ENCODE measurements around the gene DZIP1. TPM values are rescaled to one million over a fixed set of nuclear protein-coding genes. Genes with fewer than 3 reads are reported as not detected.

The DZIP1 gene
- total RNA-seq, 4 donors from 2014 or later, result 8.5 to 11.2 (median 9.6) TPM

DNA sequence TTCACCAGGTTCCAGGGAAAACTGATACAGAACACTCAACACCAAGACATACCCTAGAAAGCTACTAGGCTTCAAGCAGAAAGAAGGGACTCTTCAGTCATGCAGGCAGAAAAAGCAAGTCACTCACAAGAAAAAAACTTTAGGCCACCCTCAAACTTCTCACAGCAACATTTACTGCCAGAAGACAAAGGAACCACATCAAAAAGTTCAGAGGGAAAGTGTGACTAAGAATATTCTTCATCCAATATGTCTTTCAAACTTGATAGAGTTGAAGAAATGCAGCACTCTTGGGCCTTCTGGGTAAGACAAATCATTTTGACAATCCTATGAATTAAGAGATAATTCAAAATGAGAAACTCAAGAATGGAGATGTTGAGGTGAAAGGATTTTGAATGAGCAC, 7.7 kb downstream of the DZIP1 start:
- TF ChIP-seq, protein P1, sequence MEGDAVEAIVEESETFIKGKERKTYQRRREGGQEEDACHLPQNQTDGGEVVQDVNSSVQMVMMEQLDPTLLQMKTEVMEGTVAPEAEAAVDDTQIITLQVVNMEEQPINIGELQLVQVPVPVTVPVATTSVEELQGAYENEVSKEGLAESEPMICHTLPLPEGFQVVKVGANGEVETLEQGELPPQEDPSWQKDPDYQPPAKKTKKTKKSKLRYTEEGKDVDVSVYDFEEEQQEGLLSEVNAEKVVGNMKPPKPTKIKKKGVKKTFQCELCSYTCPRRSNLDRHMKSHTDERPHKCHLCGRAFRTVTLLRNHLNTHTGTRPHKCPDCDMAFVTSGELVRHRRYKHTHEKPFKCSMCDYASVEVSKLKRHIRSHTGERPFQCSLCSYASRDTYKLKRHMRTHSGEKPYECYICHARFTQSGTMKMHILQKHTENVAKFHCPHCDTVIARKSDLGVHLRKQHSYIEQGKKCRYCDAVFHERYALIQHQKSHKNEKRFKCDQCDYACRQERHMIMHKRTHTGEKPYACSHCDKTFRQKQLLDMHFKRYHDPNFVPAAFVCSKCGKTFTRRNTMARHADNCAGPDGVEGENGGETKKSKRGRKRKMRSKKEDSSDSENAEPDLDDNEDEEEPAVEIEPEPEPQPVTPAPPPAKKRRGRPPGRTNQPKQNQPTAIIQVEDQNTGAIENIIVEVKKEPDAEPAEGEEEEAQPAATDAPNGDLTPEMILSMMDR (IDR thresholded peaks at IDR 0.05; ENCODE audit: low read depth), result no peak

DNA sequence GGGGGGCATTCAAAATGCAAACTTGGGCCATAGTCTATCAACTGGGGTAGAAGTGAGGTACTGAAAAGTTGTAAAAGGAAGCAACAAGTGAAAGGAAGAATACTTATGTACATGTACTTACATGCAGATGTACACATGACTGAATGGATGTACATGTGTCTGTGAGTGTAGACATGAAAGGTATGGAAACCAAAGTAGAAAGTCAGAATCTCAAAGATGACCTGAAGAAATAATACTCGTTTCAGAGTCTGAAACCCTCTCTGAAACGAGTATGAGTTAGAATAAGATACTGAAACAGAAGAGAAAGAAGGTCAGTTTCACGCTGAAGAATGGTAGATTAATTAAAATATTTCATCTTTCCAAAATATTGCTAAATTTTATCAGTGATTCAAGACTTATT, 13.9 kb downstream of the DZIP1 start:
- TF ChIP-seq, protein P1 (IDR thresholded peaks at IDR 0.05; ENCODE audit: low read depth), result no peak

DNA sequence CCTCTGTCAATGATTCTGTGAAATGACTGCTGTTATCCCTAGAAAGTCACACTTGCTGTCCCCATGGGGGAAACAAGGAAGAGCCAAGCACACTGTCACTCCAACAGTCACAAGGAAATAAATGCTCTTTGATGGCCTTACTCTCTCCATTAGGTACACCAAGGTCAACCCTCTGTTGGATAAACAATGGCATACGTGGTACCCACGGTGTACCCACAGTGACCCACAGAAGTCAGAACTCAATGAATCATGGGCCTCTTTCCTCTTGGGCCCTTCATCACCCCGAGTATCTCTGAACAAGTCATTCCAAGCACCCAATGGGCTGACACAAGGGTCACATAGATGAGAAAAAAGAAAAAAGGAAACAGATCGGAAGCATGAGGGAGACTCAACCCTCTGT, 15.4 kb downstream of the DZIP1 start:
- TF ChIP-seq, protein P1 (IDR thresholded peaks at IDR 0.05; ENCODE audit: low read depth), result no peak

DNA sequence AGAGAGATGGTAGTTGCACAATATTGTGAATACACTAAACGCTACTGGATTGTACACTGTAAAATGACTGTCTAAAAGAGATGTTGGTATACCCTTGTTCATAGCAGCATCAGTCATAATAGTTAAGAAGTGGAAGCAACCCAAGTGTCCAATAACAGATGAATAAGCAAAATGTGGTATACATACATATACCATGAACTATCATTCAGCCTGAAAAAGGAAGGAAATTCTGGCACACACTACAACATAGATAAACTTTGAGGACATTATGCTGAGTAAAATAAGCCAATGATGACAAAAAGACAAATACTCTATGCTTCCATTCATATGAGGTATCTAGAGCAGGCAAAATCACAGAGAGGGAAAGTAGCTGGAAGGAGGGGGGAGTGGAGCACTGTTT, 16.0 kb downstream of the DZIP1 start:
- TF ChIP-seq, protein P1 (IDR thresholded peaks at IDR 0.05; ENCODE audit: low read depth), result no peak

DNA sequence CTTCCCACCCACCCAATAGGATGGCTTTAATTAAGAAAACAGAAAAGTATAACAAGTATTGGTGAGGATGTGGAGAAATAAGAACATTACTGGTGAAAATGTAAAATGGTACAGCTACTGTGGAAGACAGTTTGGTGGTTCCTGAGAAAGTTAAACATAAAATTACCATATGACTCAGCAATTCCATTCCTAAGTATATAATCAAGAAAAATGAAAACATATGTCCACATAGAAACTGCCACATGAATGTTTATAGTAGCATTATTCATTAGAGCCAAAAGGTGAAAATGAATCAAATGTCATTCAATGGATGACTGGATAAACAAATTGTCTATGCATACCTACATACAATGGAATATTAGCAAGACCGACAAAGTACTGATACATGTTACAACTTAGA, 16.9 kb downstream of the DZIP1 start:
- TF ChIP-seq, protein P1 (IDR thresholded peaks at IDR 0.05; ENCODE audit: low read depth), result no peak

DNA sequence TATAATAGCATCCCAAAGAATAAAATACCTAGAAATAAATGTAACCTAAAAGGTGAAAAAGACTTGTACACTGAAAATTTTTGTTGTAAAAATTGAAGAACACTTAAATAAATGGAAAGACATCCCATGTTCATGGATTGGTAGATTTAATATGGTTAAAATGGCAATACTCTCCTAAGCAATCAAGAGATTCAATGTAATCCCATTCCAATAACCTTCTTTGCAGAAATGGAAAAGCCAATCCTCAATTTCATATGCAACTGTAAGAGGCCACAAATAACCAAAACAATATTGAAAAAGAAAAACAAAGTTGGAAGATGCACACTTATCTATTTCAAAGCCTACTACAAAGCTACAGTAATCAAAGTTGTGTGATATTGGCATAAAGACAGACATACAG, 17.7 kb downstream of the DZIP1 start:
- TF ChIP-seq, protein P1 (IDR thresholded peaks at IDR 0.05; ENCODE audit: low read depth), result no peak

DNA sequence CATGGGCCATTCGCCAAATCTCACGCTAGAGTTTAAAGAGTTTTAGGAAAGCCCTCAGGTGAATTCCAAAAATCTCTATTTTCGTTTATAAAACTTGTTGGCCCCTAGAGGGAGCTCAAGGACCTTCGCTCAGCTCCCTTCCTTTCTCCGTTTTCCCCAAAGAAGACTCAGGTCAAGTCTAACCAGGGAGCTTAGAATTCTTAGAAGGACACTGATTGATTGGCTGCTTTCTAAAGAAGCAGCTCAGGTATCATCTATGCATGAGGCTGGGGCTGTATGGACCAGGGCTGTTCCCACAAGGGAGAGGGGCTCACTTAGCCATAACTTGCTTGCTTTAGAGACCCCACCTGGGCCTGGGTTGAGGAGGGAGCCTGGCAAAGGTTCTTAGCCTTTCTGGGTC, 20.5 kb downstream of the DZIP1 start:
- TF ChIP-seq, protein P1 (IDR thresholded peaks at IDR 0.05; ENCODE audit: low read depth), result no peak

All from subcutaneous adipose tissue (tissue), 4 donors.